WTC11 (cell line): ENCODE measurements around the gene ADAMTS2. TPM values are rescaled to one million over a fixed set of nuclear protein-coding genes. Genes with fewer than 3 reads are reported as not detected.
A peak's percentile ranks its signal among the peaks of the same experiment; 100 is the strongest.

Experiments
- ATAC-seq: fragments of 200-7000 bp; cut with Tn5 transposase; 2 replicates; pipeline ENCODE4 v1.10.0; 2021; ENCODE audit warnings: mild to moderate bottlenecking, moderate library complexity
- CTCF ChIA-PET: fragments of 300-600 bp; sonication (Branson Sonifier 250); formaldehyde crosslinking; loops from one replicate; lab custom pipeline; 2021; ENCODE audit warnings: antibody characterized with exemption; lab: Charles Lee
- POLR2A ChIA-PET: fragments of 350-600 bp; sonication (Branson Sonifier 250); formaldehyde crosslinking; loops from one replicate; lab custom pipeline; 2021; ENCODE audit warnings: antibody characterized with exemption; lab: Charles Lee
- DNase-seq: peaks from one replicate; pipeline ENCODE4 v3.0.0; 2021; ENCODE audit warnings: low spot score
- H3K27ac Mint-ChIP-seq: 2 replicates; pipeline ENCODE4 v1.8.0; 2021; ENCODE audit warnings: mixed read lengths
- H3K27me3 Mint-ChIP-seq: 2 replicates; pipeline ENCODE4 v1.8.0; 2021; ENCODE audit warnings: low read depth, mild to moderate bottlenecking, moderate library complexity, mixed read lengths
- H3K36me3 Mint-ChIP-seq: 2 replicates; pipeline ENCODE4 v1.8.0; 2021; ENCODE audit warnings: mixed read lengths
- H3K4me1 Mint-ChIP-seq: 2 replicates; pipeline ENCODE4 v1.8.0; 2022; ENCODE audit warnings: mixed read lengths
- H3K4me3 Mint-ChIP-seq: 2 replicates; pipeline ENCODE4 v1.8.0; 2021; ENCODE audit warnings: mild to moderate bottlenecking, moderate library complexity, mixed read lengths
- H3K9me3 Mint-ChIP-seq: 2 replicates; pipeline ENCODE4 v1.8.0; 2021; ENCODE audit warnings: mixed read lengths
- ESRRA ChIP-seq: sonication (generic); formaldehyde crosslinking; IDR thresholded peaks from 2 replicates; pipeline ENCODE4 v1.8.1; 2022; ENCODE audit warnings: mild to moderate bottlenecking, missing genetic modification reagents, borderline replicate concordance
- ETV6 ChIP-seq: sonication (generic); formaldehyde crosslinking; IDR thresholded peaks from 2 replicates; pipeline ENCODE4 v1.8.1; 2022; ENCODE audit warnings: mild to moderate bottlenecking, missing genetic modification reagents
- FOXP1 ChIP-seq: sonication (generic); formaldehyde crosslinking; IDR thresholded peaks from 2 replicates; pipeline ENCODE4 v1.8.0; 2022; ENCODE audit warnings: missing genetic modification reagents, mild to moderate bottlenecking, moderate library complexity, borderline replicate concordance
- HMGA2 ChIP-seq: fragments of 250-450 bp; sonication (Bioruptor Pico); IDR thresholded peaks from 2 replicates; pipeline ENCODE4 v1.4.0; 2021; ENCODE audit warnings: mild to moderate bottlenecking, moderate library complexity
- JAZF1 ChIP-seq: fragments of 250-450 bp; sonication (Bioruptor Pico); IDR thresholded peaks from 2 replicates; pipeline ENCODE4 v1.9.0; 2021; ENCODE audit warnings: moderate library complexity, mild to moderate bottlenecking, inconsistent platforms
- NR2C2 ChIP-seq: sonication (generic); formaldehyde crosslinking; IDR thresholded peaks from 2 replicates; pipeline ENCODE4 v1.8.0; 2022; ENCODE audit warnings: mild to moderate bottlenecking, missing genetic modification reagents
- SMAD3 ChIP-seq: sonication (generic); formaldehyde crosslinking; IDR thresholded peaks from 2 replicates; pipeline ENCODE4 v1.8.0; 2022; ENCODE audit warnings: missing genetic modification reagents, mild to moderate bottlenecking, borderline replicate concordance
- TCF7 ChIP-seq: sonication (generic); formaldehyde crosslinking; IDR thresholded peaks from 2 replicates; pipeline ENCODE4 v1.8.0; 2022; ENCODE audit warnings: mild to moderate bottlenecking, low read depth, missing genetic modification reagents, moderate library complexity
- total RNA-seq: library from RNA; stranded (reverse); gene quantifications from 3 replicates; pipeline ENCODE4 v1.2.3, GENCODE V29; 2021
- TF ChIP-seq, protein P1 (sequence below): sonication (generic); formaldehyde crosslinking; IDR thresholded peaks from 2 replicates; pipeline ENCODE4 v1.8.1; 2022; ENCODE audit warnings: missing genetic modification reagents, borderline replicate concordance
- TF ChIP-seq, protein P2 (sequence below): sonication (generic); formaldehyde crosslinking; IDR thresholded peaks from 2 replicates; pipeline ENCODE4 v1.8.1; 2022; ENCODE audit warnings: low read depth, mild to moderate bottlenecking, moderate library complexity, missing genetic modification reagents, borderline replicate concordance
- TF ChIP-seq, protein P3 (sequence below): sonication (generic); formaldehyde crosslinking; IDR thresholded peaks from 2 replicates; pipeline ENCODE4 v1.8.0; 2022; ENCODE audit warnings: mild to moderate bottlenecking, missing genetic modification reagents
- TF ChIP-seq, protein P4 (sequence below): fragments of 250-450 bp; sonication (Bioruptor Pico); IDR thresholded peaks from 2 replicates; pipeline ENCODE4 v1.9.0; 2021; ENCODE audit warnings: mild to moderate bottlenecking
- TF ChIP-seq, protein P5 (sequence below): sonication (generic); formaldehyde crosslinking; IDR thresholded peaks from 2 replicates; pipeline ENCODE4 v1.8.1; 2022; ENCODE audit warnings: mild to moderate bottlenecking, moderate library complexity, missing genetic modification reagents
- TF ChIP-seq, protein P6 (sequence below): sonication (generic); formaldehyde crosslinking; IDR thresholded peaks from 2 replicates; pipeline ENCODE4 v1.8.1; 2023; ENCODE audit warnings: mild to moderate bottlenecking, missing genetic modification reagents, moderate library complexity
- TF ChIP-seq, protein P7 (sequence below): sonication (generic); formaldehyde crosslinking; IDR thresholded peaks from 2 replicates; pipeline ENCODE4 v1.8.1; 2023; ENCODE audit warnings: mild to moderate bottlenecking, missing genetic modification reagents, moderate library complexity
- TF ChIP-seq, protein P8 (sequence below): sonication (generic); formaldehyde crosslinking; IDR thresholded peaks from 2 replicates; pipeline ENCODE4 v1.8.0; 2023; ENCODE audit warnings: mild to moderate bottlenecking, missing genetic modification reagents
- TF ChIP-seq, protein P9 (sequence below): sonication (generic); formaldehyde crosslinking; IDR thresholded peaks from 2 replicates; pipeline ENCODE4 v1.8.1; 2022; ENCODE audit warnings: mild to moderate bottlenecking, missing genetic modification reagents, moderate library complexity, borderline replicate concordance
- TF ChIP-seq, protein P10 (sequence below): sonication (generic); formaldehyde crosslinking; IDR thresholded peaks from 2 replicates; pipeline ENCODE4 v1.8.0; 2022; ENCODE audit warnings: mild to moderate bottlenecking, missing genetic modification reagents

Gene ADAMTS2
- total RNA-seq, 1 experiment from 2014 or later = 11.2 TPM

DNA sequence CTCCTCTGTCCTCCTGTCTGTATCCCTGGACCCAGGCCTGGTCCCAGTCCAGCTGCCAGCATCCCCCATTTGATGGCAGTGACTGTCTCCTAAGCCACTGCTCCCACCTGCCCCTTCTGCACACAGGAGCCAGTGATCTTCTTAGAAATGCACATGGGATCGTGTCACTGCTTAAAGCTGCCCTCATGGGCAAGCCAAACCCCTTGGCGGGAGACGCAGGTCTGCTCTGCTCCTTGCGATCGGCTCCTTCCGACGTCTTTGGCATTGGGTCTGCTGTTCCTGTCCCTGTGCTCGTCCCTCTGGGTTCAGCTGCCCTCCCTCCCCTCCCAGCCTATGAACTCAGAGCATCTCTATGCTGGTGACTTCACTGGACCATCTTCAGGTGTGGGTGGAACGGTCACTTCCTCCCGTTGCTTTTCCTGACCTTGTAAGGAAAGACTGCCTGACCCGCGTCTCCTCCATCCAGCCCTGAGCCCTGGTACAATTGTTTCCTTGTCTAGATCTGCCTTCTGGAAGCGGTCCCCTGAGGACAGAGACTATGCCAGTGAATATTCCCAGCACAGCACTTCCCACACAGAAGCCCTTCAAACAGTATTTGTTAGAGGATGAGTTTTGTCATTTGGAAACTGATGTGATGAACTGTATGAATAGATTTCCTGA lies 168.6 kb downstream of the ADAMTS2 start (continued):
- TF ChIP-seq, protein P1, sequence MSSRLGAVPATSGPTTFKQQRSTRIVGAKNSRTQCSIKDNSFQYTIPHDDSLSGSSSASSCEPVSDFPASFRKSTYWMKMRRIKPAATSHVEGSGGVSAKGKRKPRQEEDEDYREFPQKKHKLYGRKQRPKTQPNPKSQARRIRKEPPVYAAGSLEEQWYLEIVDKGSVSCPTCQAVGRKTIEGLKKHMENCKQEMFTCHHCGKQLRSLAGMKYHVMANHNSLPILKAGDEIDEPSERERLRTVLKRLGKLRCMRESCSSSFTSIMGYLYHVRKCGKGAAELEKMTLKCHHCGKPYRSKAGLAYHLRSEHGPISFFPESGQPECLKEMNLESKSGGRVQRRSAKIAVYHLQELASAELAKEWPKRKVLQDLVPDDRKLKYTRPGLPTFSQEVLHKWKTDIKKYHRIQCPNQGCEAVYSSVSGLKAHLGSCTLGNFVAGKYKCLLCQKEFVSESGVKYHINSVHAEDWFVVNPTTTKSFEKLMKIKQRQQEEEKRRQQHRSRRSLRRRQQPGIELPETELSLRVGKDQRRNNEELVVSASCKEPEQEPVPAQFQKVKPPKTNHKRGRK = no peak
- no peak for TF ChIP-seq TCF7 (CRISPR knock-in tag)
- TF ChIP-seq, protein P2, sequence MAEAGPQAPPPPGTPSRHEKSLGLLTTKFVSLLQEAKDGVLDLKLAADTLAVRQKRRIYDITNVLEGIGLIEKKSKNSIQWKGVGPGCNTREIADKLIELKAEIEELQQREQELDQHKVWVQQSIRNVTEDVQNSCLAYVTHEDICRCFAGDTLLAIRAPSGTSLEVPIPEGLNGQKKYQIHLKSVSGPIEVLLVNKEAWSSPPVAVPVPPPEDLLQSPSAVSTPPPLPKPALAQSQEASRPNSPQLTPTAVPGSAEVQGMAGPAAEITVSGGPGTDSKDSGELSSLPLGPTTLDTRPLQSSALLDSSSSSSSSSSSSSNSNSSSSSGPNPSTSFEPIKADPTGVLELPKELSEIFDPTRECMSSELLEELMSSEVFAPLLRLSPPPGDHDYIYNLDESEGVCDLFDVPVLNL (CRISPR knock-in tag) = no peak
- TF ChIP-seq, protein P3, sequence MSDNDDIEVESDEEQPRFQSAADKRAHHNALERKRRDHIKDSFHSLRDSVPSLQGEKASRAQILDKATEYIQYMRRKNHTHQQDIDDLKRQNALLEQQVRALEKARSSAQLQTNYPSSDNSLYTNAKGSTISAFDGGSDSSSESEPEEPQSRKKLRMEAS = no peak
- TF ChIP-seq NR2C2 (CRISPR knock-in tag) = no peak
- no peak for TF ChIP-seq ESRRA (CRISPR knock-in tag)
- TF ChIP-seq, protein P4, sequence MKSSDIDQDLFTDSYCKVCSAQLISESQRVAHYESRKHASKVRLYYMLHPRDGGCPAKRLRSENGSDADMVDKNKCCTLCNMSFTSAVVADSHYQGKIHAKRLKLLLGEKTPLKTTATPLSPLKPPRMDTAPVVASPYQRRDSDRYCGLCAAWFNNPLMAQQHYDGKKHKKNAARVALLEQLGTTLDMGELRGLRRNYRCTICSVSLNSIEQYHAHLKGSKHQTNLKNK (CRISPR knock-in tag) = no peak
- TF ChIP-seq, protein P5, sequence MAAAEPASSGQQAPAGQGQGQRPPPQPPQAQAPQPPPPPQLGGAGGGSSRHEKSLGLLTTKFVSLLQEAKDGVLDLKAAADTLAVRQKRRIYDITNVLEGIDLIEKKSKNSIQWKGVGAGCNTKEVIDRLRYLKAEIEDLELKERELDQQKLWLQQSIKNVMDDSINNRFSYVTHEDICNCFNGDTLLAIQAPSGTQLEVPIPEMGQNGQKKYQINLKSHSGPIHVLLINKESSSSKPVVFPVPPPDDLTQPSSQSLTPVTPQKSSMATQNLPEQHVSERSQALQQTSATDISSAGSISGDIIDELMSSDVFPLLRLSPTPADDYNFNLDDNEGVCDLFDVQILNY = no peak
- TF ChIP-seq, protein P6, sequence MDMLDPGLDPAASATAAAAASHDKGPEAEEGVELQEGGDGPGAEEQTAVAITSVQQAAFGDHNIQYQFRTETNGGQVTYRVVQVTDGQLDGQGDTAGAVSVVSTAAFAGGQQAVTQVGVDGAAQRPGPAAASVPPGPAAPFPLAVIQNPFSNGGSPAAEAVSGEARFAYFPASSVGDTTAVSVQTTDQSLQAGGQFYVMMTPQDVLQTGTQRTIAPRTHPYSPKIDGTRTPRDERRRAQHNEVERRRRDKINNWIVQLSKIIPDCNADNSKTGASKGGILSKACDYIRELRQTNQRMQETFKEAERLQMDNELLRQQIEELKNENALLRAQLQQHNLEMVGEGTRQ = no peak
- TF ChIP-seq JAZF1 (CRISPR knock-in tag) = no peak

DNA sequence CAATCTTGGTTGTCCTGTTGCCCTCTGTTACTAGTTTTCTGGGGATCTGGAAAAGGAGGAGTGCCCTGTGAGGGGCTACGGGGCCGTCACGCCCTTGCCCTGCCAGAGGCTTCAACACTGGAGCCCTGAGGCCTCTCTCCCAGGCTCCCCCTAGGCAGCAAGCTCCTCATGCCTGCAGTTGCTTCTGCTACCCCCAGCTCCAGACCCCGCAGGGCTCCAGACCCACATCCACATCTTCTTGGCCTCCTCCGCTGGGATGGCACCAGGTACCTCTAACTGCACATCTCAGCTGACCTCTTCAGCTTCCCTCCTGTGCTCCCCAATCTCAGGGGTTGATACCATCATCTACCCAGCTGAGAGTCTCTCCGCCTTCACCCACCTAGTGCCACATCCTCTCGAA lies 169.1 kb downstream of the ADAMTS2 start:
- Mint-ChIP-seq H3K27me3 (no peaks in the 10 kb centered on the region), H3K9me3 (peaks cover 8% of the 10 kb centered on the region), H3K4me1 (no peaks in the 10 kb centered on the region), H3K4me3 (no peak overlapping the region), H3K36me3 (peaks cover 3% of the 10 kb centered on the region; the same call in 1 of the 2 replicates), H3K27ac (no peak overlapping the region)
- TF ChIP-seq SMAD3 (CRISPR knock-in tag) (no peak), FOXP1 (no peak), HMGA2 (CRISPR knock-in tag) (no peak), ETV6 (CRISPR knock-in tag) (no peak)
- TF ChIP-seq, protein P7, sequence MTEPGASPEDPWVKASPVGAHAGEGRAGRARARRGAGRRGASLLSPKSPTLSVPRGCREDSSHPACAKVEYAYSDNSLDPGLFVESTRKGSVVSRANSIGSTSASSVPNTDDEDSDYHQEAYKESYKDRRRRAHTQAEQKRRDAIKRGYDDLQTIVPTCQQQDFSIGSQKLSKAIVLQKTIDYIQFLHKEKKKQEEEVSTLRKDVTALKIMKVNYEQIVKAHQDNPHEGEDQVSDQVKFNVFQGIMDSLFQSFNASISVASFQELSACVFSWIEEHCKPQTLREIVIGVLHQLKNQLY (CRISPR knock-in tag) = no peak
- TF ChIP-seq, protein P8, sequence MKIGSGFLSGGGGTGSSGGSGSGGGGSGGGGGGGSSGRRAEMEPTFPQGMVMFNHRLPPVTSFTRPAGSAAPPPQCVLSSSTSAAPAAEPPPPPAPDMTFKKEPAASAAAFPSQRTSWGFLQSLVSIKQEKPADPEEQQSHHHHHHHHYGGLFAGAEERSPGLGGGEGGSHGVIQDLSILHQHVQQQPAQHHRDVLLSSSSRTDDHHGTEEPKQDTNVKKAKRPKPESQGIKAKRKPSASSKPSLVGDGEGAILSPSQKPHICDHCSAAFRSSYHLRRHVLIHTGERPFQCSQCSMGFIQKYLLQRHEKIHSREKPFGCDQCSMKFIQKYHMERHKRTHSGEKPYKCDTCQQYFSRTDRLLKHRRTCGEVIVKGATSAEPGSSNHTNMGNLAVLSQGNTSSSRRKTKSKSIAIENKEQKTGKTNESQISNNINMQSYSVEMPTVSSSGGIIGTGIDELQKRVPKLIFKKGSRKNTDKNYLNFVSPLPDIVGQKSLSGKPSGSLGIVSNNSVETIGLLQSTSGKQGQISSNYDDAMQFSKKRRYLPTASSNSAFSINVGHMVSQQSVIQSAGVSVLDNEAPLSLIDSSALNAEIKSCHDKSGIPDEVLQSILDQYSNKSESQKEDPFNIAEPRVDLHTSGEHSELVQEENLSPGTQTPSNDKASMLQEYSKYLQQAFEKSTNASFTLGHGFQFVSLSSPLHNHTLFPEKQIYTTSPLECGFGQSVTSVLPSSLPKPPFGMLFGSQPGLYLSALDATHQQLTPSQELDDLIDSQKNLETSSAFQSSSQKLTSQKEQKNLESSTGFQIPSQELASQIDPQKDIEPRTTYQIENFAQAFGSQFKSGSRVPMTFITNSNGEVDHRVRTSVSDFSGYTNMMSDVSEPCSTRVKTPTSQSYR (CRISPR knock-in tag) = no peak
- TF ChIP-seq, protein P4 (CRISPR knock-in tag) = no peak
- TF ChIP-seq, protein P9, sequence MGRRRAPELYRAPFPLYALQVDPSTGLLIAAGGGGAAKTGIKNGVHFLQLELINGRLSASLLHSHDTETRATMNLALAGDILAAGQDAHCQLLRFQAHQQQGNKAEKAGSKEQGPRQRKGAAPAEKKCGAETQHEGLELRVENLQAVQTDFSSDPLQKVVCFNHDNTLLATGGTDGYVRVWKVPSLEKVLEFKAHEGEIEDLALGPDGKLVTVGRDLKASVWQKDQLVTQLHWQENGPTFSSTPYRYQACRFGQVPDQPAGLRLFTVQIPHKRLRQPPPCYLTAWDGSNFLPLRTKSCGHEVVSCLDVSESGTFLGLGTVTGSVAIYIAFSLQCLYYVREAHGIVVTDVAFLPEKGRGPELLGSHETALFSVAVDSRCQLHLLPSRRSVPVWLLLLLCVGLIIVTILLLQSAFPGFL (CRISPR knock-in tag) = no peak
- TF ChIP-seq, protein P10, sequence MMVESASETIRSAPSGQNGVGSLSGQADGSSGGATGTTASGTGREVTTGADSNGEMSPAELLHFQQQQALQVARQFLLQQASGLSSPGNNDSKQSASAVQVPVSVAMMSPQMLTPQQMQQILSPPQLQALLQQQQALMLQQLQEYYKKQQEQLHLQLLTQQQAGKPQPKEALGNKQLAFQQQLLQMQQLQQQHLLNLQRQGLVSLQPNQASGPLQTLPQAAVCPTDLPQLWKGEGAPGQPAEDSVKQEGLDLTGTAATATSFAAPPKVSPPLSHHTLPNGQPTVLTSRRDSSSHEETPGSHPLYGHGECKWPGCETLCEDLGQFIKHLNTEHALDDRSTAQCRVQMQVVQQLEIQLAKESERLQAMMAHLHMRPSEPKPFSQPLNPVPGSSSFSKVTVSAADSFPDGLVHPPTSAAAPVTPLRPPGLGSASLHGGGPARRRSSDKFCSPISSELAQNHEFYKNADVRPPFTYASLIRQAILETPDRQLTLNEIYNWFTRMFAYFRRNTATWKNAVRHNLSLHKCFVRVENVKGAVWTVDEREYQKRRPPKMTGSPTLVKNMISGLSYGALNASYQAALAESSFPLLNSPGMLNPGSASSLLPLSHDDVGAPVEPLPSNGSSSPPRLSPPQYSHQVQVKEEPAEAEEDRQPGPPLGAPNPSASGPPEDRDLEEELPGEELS = no peak
- peak; percentile 5 for DNase-seq
- CTCF ChIA-PET = no interaction called here
- POLR2A ChIA-PET = no interaction called here
- no peak for ATAC-seq
